Fibroblast of villous mesenchyme (primary cell): ENCODE results near the gene KCNK2. TPM values are rescaled to one million over a fixed set of nuclear protein-coding genes. Genes with fewer than 3 reads are reported as not detected.

Source experiments
- DNase-seq: peaks from one replicate; pipeline ENCODE4 v3.0.0-alpha.2; 2010; ENCODE audit warnings: low read depth
- H3K4me3 ChIP-seq: 2 replicates; pipeline ENCODE4 v1.5.1; 2011; ENCODE audit warnings: low read depth, mild to moderate bottlenecking, low read length
- total RNA-seq: library from RNA; depleted of rRNA; stranded (reverse); fragments of >200 nt; gene quantifications from 2 replicates; pipeline ENCODE4 v1.2.3, GENCODE V29; 2012
- TF ChIP-seq, protein P1 (sequence below): IDR thresholded peaks from 2 replicates; pipeline ENCODE4 v1.5.1; 2012; ENCODE audit warnings: low read depth, mild to moderate bottlenecking, low read length; ENCODE audit not compliant: insufficient read depth

KCNK2 gene, protein sequence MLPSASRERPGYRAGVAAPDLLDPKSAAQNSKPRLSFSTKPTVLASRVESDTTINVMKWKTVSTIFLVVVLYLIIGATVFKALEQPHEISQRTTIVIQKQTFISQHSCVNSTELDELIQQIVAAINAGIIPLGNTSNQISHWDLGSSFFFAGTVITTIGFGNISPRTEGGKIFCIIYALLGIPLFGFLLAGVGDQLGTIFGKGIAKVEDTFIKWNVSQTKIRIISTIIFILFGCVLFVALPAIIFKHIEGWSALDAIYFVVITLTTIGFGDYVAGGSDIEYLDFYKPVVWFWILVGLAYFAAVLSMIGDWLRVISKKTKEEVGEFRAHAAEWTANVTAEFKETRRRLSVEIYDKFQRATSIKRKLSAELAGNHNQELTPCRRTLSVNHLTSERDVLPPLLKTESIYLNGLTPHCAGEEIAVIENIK
- total RNA-seq, result 18.7 and 61.7 TPM in 2 replicates

DNA sequence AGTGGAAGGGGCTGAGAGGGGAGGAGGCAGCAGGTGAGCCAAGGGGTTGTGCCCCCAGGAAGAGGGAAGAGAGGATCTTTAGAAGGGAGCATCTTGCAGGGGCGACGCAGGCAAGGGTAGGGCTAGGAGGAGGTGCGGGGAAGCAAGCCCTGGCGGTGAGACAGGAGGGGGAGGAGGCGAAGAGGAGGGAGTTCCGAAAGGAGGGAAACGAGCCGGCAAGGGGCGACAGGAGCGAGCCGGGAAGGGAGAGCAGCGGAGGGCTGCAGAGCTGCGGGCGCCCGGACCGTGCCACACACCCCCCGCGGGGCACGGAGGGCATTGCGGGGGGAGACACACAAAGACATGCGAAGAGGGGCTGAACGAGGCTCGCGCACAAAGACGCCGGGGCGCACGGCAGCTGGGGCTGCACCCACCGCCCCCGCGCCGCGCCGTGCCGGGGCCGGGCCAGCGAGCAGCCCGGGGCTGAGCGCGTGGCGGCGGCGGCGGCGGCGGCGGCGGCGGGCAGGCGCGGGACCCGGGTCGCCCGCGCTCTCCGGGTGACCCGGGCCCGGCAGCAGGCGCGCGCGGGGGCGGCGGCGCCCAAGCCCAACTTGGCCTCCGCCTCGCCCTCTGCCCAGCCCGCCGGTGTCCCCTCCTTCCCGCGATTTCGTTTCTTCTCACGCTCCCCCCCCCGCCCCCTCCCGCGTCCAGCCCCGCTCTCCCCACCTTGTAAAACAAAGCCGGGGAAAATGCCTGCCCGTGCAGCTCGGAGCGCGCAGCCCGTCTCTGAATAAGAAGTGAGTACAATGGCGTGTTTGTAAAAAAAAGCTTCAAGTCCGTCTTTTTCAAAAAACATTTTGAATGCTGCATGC lies at the start of gene KCNK2:
Gene KCNK2 (plus strand): TSS at position 206 of the 851 bp plus-strand sequence. CDS start 649 bp downstream, outside the sequence.
- peak within 1 kb of the TSS; percentile 60 for H3K4me3 ChIP-seq
- TF ChIP-seq, protein P1, sequence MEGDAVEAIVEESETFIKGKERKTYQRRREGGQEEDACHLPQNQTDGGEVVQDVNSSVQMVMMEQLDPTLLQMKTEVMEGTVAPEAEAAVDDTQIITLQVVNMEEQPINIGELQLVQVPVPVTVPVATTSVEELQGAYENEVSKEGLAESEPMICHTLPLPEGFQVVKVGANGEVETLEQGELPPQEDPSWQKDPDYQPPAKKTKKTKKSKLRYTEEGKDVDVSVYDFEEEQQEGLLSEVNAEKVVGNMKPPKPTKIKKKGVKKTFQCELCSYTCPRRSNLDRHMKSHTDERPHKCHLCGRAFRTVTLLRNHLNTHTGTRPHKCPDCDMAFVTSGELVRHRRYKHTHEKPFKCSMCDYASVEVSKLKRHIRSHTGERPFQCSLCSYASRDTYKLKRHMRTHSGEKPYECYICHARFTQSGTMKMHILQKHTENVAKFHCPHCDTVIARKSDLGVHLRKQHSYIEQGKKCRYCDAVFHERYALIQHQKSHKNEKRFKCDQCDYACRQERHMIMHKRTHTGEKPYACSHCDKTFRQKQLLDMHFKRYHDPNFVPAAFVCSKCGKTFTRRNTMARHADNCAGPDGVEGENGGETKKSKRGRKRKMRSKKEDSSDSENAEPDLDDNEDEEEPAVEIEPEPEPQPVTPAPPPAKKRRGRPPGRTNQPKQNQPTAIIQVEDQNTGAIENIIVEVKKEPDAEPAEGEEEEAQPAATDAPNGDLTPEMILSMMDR, result no peak
- DNase-seq, result peak; percentile 7

DNA sequence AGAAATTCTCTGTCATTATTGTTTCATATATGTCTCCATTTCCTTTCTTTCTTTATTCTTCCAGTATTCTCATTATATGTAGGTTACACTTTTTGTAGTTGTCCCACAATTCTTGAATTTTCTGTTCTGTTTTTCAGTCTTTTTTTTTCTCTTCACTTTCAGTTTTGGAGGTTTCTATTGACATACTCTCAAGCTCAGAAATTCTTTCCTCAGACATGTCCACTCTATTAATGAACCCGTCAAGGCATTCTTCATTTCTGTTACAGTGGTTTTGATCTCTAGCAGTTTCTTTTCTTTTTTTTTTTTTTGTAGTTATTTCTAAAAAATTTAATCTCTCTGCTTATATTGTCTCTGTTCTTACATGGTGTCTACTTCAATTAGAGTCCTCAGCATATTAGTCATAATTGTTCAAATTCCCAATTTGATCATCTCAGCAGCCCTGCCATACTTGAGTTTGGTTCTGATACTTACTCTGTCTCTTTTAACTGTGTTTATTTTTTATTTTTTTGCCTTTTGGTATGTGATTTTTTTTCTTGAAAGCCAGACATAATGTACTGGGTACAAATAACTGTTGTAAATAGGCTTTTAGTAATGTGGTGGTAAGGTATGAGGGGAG lies 49.5 kb upstream of the KCNK2 start:
- H3K4me3 ChIP-seq, result no peak overlapping the region
- DNase-seq, result no peak
- TF ChIP-seq, protein P1, result no peak

DNA sequence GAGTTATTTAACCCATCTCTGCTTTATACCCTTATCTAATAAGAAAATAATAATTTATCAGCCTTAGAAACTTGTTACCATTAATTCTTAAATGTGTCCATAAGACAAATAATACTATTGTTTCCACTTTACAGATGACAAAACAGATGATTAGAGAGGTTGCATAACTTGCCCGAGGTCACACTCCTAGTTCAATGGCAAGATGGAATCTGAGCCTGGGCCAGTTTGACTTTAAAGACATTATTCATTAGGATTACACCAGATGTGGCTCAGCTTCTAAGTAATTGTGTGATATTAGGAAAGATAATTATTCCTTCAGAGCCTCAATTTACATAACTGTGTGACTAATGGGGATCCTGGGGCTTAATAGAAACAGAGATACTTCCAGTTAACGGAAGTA lies 42.3 kb upstream of the KCNK2 start:
- TF ChIP-seq, protein P1, result no peak
- H3K4me3 ChIP-seq, result no peak overlapping the region
- no peak for DNase-seq

DNA sequence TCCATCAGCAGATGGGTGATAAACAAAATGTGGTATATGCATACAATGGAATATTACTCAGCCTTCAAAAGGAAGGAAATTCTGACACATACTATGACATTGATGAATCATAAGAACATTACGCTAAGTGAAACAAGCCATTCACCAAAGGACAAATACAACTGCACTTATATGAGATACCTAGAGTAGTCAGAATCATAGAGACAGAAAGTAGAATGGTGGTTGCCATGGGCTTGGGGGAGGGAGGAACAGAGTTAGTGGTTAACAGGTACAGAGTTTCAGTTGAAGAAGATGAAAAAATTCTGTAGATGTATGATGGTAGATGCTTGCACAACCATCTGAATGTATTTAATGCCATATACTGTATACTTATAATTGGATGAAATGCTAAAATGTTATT lies 39.1 kb upstream of the KCNK2 start:
- DNase-seq, result no peak
- no peak overlapping the region for H3K4me3 ChIP-seq
- TF ChIP-seq, protein P1, result no peak

DNA sequence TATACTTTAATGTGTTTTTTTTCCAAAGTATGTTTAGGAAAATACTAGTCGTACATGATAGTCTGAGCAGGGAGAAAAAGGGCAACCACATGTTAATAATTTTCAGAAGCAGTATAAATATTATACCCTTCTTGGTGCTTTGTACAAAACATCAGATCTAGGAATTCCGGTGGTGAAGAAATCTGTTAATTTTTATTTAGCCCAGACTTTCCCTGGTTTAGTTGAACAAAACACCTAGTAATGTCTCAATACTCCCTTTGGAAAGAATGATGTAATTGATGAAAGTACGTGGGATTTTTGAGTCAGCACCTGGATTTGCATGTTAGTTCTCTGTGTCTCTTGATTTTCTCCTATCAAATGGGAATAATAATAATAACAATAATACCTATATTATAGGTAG lies 38.4 kb upstream of the KCNK2 start:
- no peak for DNase-seq
- H3K4me3 ChIP-seq, result no peak overlapping the region
- TF ChIP-seq, protein P1, result no peak

DNA sequence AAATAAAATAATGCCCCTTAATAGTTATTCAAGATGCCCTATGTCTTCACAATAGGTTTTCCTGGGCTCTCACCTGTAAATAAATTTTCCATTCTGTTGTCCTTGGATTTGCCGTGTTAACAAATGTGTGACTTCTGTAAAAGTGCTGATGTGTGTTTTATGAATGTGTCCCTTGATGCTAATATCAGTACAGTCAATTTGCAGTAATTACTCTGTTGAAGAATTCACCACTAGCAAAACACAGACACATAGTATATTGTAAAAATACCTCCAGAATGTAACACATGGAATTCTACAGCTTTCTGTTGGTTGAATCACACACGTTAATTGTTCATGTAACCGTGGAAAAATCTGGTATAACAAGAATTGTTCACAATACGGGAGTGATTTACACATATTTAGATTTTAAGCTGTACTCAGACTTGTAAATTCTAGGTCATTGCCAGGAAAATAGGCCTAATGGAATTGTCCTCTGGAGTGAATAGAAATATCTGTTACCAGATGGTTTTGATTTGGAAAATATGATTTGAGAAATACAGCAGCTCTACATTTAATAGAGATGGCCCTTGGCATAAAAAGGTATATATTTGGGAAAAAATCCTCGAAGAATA lies 36.7 kb upstream of the KCNK2 start:
- H3K4me3 ChIP-seq, result no peak overlapping the region
- DNase-seq, result no peak
- TF ChIP-seq, protein P1, result no peak
